Karpas-422 (cell line): Measurements from ENCODE around the gene DLG4. TPM values are rescaled to one million over a fixed set of nuclear protein-coding genes. Genes with fewer than 3 reads are reported as not detected.

ENCODE experiments used
- DNase-seq: peaks from one replicate; pipeline ENCODE4 v3.0.0-alpha.2; 2015
- H2AFZ ChIP-seq: fragments of 200-600 bp; sonication (generic); 2 replicates; pipeline ENCODE4 v1.6.1; 2014; ENCODE audit warnings: antibody characterized with exemption, low read length, mixed read lengths
- H3K27ac ChIP-seq: fragments of 200-600 bp; sonication (generic); 2 replicates; pipeline ENCODE4 v1.5.1; 2014; ENCODE audit warnings: mild to moderate bottlenecking, low read length, moderate library complexity
- H3K27me3 ChIP-seq: fragments of 200-600 bp; sonication (generic); 2 replicates; pipeline ENCODE4 v1.6.1; 2014; ENCODE audit warnings: low read length, mixed read lengths
- H3K36me3 ChIP-seq: fragments of 200-600 bp; sonication (generic); 2 replicates; pipeline ENCODE4 v1.6.1; 2014; ENCODE audit warnings: low read length, mixed read lengths; ENCODE audit not compliant: insufficient read depth
- H3K4me1 ChIP-seq: fragments of 200-600 bp; sonication (generic); 2 replicates; pipeline ENCODE4 v1.6.1; 2014; ENCODE audit warnings: mild to moderate bottlenecking, low read length, mixed read lengths
- H3K4me2 ChIP-seq: fragments of 200-600 bp; sonication (generic); 2 replicates; pipeline ENCODE4 v1.6.1; 2014; ENCODE audit warnings: low read length, low read depth, mild to moderate bottlenecking; ENCODE audit not compliant: poor library complexity, severe bottlenecking
- H3K4me3 ChIP-seq: fragments of 200-600 bp; sonication (generic); 2 replicates; pipeline ENCODE4 v1.5.1; 2014; ENCODE audit warnings: mild to moderate bottlenecking, antibody characterized with exemption, low read length, mixed read lengths
- H3K79me2 ChIP-seq: fragments of 200-600 bp; sonication (generic); 2 replicates; pipeline ENCODE4 v1.6.1; 2014; ENCODE audit warnings: mild to moderate bottlenecking, low read length, mixed read lengths
- H3K9ac ChIP-seq: fragments of 200-600 bp; sonication (generic); 2 replicates; pipeline ENCODE4 v1.6.0; 2014; ENCODE audit warnings: low read length
- H3K9me2 ChIP-seq: fragments of 200-600 bp; sonication (generic), shearing (Covaris generic); replicated peaks from 2 replicates; pipeline ENCODE4 v1.6.0; 2014; ENCODE audit warnings: mild to moderate bottlenecking, low read length, moderate library complexity; ENCODE audit not compliant: insufficient read depth
- H3K9me3 ChIP-seq: fragments of 300-700, 200-600 bp; sonication (generic); 2 replicates; pipeline ENCODE4 v1.6.1; 2014; ENCODE audit warnings: low read length, mixed read lengths
- H4K20me1 ChIP-seq: fragments of 200-600 bp; sonication (generic); 2 replicates; pipeline ENCODE4 v1.6.1; 2014; ENCODE audit warnings: mild to moderate bottlenecking, antibody characterized with exemption, low read length, low read depth; ENCODE audit not compliant: insufficient read depth
- total RNA-seq: library from RNA; depleted of rRNA; stranded (reverse); fragments of >200 nt; shearing (Covaris generic); gene quantifications from 2 replicates; pipeline ENCODE4 v1.2.3, GENCODE V29; 2014; ENCODE audit warnings: low replicate concordance

Gene DLG4
- total RNA-seq, 1 experiment from 2014 or later = 8.5 TPM

- Histone ChIP-seq H3K36me3 (peaks cover 9% of the 10 kb centered on the region; the same call in 1 of the 2 replicates), H3K9me3 (no peaks in the 10 kb centered on the region), H3K9ac (no peak overlapping the region), H3K4me1 (no peaks in the 10 kb centered on the region), H3K9me2 (no peaks in the 10 kb centered on the region), H3K27ac (no peak overlapping the region), H2AFZ (no peak overlapping the region), H3K4me2 (no peak overlapping the region), H3K4me3 (no peak overlapping the region), H3K79me2 (no peaks in the 10 kb centered on the region), H4K20me1 (no peaks in the 10 kb centered on the region), H3K27me3 (no peaks in the 10 kb centered on the region)
- DNase-seq = no peak
Observed at GRCh38 chr17:7260151-7260550, 40.5 kb upstream of the DLG4 start.

GRCh38 chr17:7259555-7259889 is 39.9 kb upstream of the DLG4 start:
- Histone ChIP-seq H3K9me3 (no peaks in the 10 kb centered on the region), H4K20me1 (no peaks in the 10 kb centered on the region), H3K9me2 (no peaks in the 10 kb centered on the region), H3K4me3 (no peak overlapping the region), H3K27ac (no peak overlapping the region), H3K4me2 (no peak overlapping the region), H3K79me2 (peaks cover 2% of the 10 kb centered on the region; the same call in 1 of the 2 replicates), H3K4me1 (no peaks in the 10 kb centered on the region), H3K27me3 (no peaks in the 10 kb centered on the region), H3K9ac (no peak overlapping the region), H2AFZ (no peak overlapping the region), H3K36me3 (peaks cover 14% of the 10 kb centered on the region; the same call in 1 of the 2 replicates)
- no peak for DNase-seq

GRCh38 chr17:7258731-7259554 is 39.3 kb upstream of the DLG4 start:
- no peak overlapping the region for H3K9ac ChIP-seq
- peaks cover 19% of the 10 kb centered on the region; the same call in 1 of the 2 replicates for H3K36me3 ChIP-seq
- no peak for DNase-seq
- H3K79me2 ChIP-seq = peaks cover 8% of the 10 kb centered on the region
- H4K20me1 ChIP-seq = no peaks in the 10 kb centered on the region
- H2AFZ ChIP-seq = no peak overlapping the region
- H3K9me2 ChIP-seq = no peaks in the 10 kb centered on the region
- H3K9me3 ChIP-seq = no peaks in the 10 kb centered on the region
- no peak overlapping the region for H3K4me3 ChIP-seq
- no peak overlapping the region for H3K27ac ChIP-seq
- no peaks in the 10 kb centered on the region for H3K4me1 ChIP-seq
- H3K4me2 ChIP-seq = no peak overlapping the region
- H3K27me3 ChIP-seq = no peaks in the 10 kb centered on the region

- Histone ChIP-seq H4K20me1 (no peaks in the 10 kb centered on the region), H3K4me2 (no peak overlapping the region), H3K4me1 (peaks cover 8% of the 10 kb centered on the region), H3K9me2 (no peaks in the 10 kb centered on the region), H3K36me3 (peaks cover 19% of the 10 kb centered on the region; the same call in 1 of the 2 replicates), H3K4me3 (no peak overlapping the region), H3K79me2 (peaks cover 20% of the 10 kb centered on the region), H3K9ac (no peak overlapping the region), H3K27ac (no peak overlapping the region), H3K9me3 (no peaks in the 10 kb centered on the region), H2AFZ (no peak overlapping the region), H3K27me3 (no peaks in the 10 kb centered on the region)
- DNase-seq = no peak
Observed at GRCh38 chr17:7256766-7257456, 37.3 kb upstream of the DLG4 start.

GRCh38 chr17:7254511-7254910 is 34.9 kb upstream of the DLG4 start:
- Histone ChIP-seq H2AFZ (no peak overlapping the region), H3K9me2 (no peaks in the 10 kb centered on the region)

GRCh38 chr17:7253082-7253481 is 33.4 kb upstream of the DLG4 start:
- H3K4me3 ChIP-seq = peak overlapping the region; percentile 90
- H3K9me3 ChIP-seq = no peaks in the 10 kb centered on the region
- peaks cover 54% of the 10 kb centered on the region for H3K79me2 ChIP-seq
- no peaks in the 10 kb centered on the region for H3K9me2 ChIP-seq
- no peaks in the 10 kb centered on the region for H3K27me3 ChIP-seq
- DNase-seq = no peak
- peaks cover 17% of the 10 kb centered on the region; the same call in 1 of the 2 replicates for H4K20me1 ChIP-seq
- H3K4me2 ChIP-seq = peak overlapping the region; percentile 94
- H2AFZ ChIP-seq = no peak overlapping the region
- H3K9ac ChIP-seq = peak overlapping the region; percentile 90
- peaks cover 19% of the 10 kb centered on the region; the same call in 1 of the 2 replicates for H3K36me3 ChIP-seq
- peak overlapping the region; percentile 80 for H3K27ac ChIP-seq
- peaks cover 27% of the 10 kb centered on the region for H3K4me1 ChIP-seq

More at GRCh38 chr17:7254511-7254910, 34.9 kb upstream of the DLG4 start:
- H3K36me3 ChIP-seq = peaks cover 19% of the 10 kb centered on the region; the same call in 1 of the 2 replicates
- H3K79me2 ChIP-seq = peaks cover 39% of the 10 kb centered on the region
- no peak overlapping the region for H3K4me3 ChIP-seq
- no peak for DNase-seq
- peaks cover 9% of the 10 kb centered on the region; the same call in 1 of the 2 replicates for H4K20me1 ChIP-seq
- H3K27me3 ChIP-seq = no peaks in the 10 kb centered on the region
- H3K4me2 ChIP-seq = no peak overlapping the region
- no peak overlapping the region for H3K27ac ChIP-seq
- H3K9me3 ChIP-seq = no peaks in the 10 kb centered on the region
- peaks cover 17% of the 10 kb centered on the region for H3K4me1 ChIP-seq
- no peak overlapping the region for H3K9ac ChIP-seq

GRCh38 chr17:7252176-7253043 is 32.8 kb upstream of the DLG4 start, which contains the start of gene ELP5:
ELP5 (plus strand) TSS chr17:7252215; CDS start chr17:7252551, 336 bp downstream.
- Histone ChIP-seq H3K36me3 (peaks cover 19% of the 10 kb centered on the region; the same call in 1 of the 2 replicates), H3K27ac (peak within 1 kb of the TSS; percentile 80), H3K9ac (peak within 1 kb of the TSS; percentile 94), H3K4me2 (peak within 1 kb of the TSS; percentile 94), H3K9me3 (no peaks in the 10 kb centered on the region), H3K27me3 (no peaks in the 10 kb centered on the region), H4K20me1 (peaks cover 17% of the 10 kb centered on the region; the same call in 1 of the 2 replicates), H3K79me2 (peaks cover 60% of the 10 kb centered on the region), H3K9me2 (no peaks in the 10 kb centered on the region), H3K4me1 (peaks cover 27% of the 10 kb centered on the region), H3K4me3 (peak within 1 kb of the TSS; percentile 90), H2AFZ (peak within 1 kb of the TSS; percentile 58; the same call in 1 of the 2 replicates)
- DNase-seq = peak; percentile 97
